GM18505 (cell line): ENCODE measurements around the gene FABP1.

ENCODE experiments used
- ATAC-seq: cut with Tn5 transposase; IDR thresholded peaks from one replicate; pipeline ENCODE4 v1.9.1; 2021; ENCODE audit not compliant: unreplicated experiment
- POLR2A ChIP-seq: IDR thresholded peaks from 4 replicates; pipeline ENCODE4 v1.6.1; 2011; ENCODE audit warnings: borderline replicate concordance; ENCODE audit not compliant: insufficient read depth, insufficient read length; ENCODE audit errors: extremely low read depth

FABP1 gene

GRCh38 chr2:88127888-88128653 is at the start of gene FABP1:
Gene FABP1, minus strand, starts transcription at chr2:88128062. Its CDS starts 45 bp downstream, at chr2:88128017.
- no peak for ATAC-seq
- TF ChIP-seq POLR2A, result no peak

DNA sequence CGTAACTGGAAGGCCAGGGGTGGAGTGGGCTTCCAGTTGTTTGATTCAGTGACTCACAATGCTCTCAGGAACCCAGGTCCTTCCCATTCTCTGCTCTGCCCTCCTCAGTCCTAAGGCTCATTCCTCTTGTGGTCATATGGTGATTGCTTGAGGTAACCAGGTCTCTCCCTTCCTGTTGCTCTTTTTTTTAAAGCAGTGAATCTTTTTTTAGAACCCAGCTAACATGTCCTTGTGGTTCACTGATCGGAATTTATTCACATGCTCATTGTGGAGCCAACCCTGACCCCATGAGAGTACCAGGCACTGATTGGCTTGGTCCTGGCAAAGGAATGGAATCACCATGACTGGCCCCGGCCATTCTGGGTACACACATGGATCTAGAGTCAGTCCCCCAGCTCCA is 49.7 kb upstream of the FABP1 start:
- no peak for TF ChIP-seq POLR2A
- ATAC-seq, result no peak

DNA sequence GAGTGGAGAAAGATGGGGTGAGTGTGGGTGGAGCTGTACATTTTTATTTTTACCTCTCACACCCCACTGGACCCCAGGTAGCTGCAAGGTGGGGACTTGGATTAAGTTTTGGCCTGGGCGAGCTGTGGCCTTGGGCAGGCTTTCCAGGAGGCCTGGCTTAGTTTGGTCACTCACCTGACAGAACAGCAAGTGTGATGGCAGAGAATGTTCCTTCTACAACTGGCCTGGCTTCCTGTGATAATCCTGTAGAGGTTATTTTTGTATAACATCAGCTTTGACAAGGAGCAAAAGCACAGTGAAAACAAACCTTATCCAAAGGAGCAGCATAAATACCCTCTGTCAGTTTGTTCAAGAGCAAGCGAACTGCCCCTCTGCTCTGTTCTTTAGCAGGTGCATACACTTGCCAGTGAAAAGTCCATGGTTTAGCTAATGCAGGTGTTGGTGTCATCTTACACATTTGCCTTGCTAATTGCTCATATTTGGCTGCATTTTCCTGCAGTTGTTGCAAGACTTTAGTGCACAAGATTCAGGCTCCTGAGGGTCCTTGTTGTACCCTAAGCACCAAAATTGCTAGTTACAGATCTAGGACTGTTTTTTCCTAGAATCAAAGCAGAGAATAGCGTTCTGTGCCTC is 48.6 kb upstream of the FABP1 start:
- no peak for TF ChIP-seq POLR2A
- no peak for ATAC-seq

DNA sequence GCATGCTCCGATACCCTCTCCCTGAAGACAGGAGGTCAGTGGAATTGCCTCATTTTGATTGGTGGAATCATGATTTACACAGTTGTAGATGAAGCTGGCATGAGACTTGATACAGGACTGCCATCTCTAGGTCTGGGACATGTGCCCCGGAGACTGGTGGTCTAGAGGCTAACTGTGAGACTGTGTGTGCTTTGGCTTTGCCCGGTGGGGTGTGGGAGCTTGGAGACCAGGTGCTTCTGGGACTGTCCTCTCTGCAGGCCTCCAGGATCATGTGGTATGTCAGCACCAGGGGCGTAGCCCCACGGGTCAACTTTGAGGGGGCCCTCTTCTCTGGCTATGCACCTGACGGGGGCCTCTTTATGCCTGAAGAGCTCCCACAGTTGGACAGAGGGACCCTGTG is 45.0 kb upstream of the FABP1 start:
- TF ChIP-seq POLR2A, result no peak
- no peak for ATAC-seq

- TF ChIP-seq POLR2A, result no peak
- ATAC-seq, result no peak
Measured at GRCh38 chr2:88171966-88172365, 44.1 kb upstream of the FABP1 start.

GRCh38 chr2:88170472-88170892 is 42.6 kb upstream of the FABP1 start:
- TF ChIP-seq POLR2A, result no peak

DNA sequence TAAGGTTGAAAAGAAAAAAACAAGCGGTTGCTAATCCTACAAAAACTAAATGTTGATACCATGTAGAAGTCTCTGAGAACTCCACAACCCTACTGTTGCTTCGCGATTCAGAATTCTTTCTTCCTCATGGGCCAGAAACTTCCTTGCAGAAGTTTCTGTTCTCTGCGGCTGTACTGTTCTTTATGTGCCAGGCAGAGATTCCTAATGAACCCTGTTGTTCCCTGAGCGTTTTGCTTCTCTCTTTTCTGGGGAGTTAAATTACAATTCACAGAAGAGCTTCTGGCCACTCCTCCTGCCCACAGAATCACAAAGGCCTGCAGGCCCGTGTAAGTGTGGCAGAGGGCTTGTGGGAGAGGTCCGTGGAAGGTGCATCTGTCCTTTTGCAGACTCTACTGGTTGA is 40.5 kb upstream of the FABP1 start:
- no peak for TF ChIP-seq POLR2A
- ATAC-seq, result no peak

More at GRCh38 chr2:88170472-88170892, 42.6 kb upstream of the FABP1 start:
- peak; percentile 27 for ATAC-seq

GRCh38 chr2:88167740-88168139 is 39.9 kb upstream of the FABP1 start:
- no peak for TF ChIP-seq POLR2A
- ATAC-seq, result no peak

DNA sequence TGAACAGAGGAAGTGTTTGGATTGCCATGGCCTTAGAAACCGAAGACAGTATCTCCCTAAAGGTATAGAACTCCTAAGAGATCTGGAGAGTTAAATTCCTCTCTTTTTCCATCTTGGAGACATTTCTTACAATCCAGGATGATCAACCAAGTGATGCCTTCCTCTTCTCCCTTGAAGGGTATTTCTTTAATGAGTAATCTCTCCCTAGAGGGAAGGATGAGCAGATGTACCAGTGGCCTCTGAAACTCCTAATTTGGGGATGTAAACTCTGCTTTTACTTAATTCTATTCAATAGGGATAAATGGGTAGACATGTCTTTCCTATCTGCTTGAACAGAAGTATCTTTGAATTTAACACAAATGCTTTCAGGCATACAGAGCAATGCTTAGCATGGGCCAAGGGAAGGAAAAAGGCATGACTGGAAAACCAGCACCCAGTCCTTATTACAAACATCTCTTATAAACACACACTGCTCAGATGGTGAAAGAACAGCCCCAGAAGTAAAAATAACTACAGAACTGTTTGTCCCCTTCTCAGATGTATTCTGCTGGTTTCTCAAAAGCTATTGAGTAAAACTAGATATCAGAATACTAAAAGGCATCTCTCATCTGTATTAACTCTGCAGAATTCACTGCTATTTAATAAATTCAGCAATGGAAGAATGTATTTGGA is 37.6 kb upstream of the FABP1 start:
- TF ChIP-seq POLR2A, result no peak
- no peak for ATAC-seq

- no peak for ATAC-seq
- no peak for TF ChIP-seq POLR2A
Measured at GRCh38 chr2:88161446-88162244, 33.8 kb upstream of the FABP1 start.

DNA sequence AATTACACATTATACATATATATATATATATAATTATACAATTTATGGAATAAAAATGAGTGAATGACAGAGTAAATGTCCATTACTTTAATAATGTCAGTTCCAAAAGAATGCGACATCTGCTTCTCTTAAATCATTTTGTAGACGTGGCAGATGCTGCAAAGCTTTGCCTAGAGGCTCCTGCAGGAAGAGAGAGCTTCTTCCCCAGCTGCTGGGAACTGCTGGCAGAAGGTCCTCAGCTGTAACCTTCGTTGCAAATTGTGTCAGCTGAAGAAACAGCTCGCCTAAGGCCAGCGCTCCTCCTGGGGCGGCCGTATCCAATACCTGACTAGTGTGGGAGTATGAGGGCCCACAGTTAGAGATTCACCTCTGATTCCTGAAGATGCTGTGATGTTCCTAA is 32.7 kb upstream of the FABP1 start:
- ATAC-seq, result no peak

GRCh38 chr2:88159955-88160415 is 32.1 kb upstream of the FABP1 start:
- no peak for ATAC-seq
- no peak for TF ChIP-seq POLR2A

More for the DNA sequence above, 32.7 kb upstream of the FABP1 start:
- no peak for TF ChIP-seq POLR2A

DNA sequence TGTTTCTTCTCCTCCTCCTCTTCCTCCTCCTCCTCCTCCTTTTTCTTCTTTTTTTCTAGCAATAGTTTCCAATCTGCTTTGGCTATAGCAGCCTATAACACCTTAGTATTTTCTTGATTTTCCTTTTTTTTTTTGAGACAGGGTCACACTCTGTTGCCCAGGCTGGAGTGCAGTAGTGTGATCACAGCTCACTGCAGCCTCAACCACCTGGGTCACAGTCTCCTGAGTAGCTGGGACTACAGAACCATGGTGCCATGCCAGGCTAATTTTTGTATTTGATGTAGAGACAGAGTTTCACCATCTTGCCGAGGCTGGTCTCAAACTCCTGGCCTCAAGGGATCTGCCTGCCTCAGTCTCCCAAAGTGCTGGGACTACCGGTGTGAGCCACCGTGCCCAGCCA is 31.6 kb upstream of the FABP1 start:
- no peak for ATAC-seq
- TF ChIP-seq POLR2A, result no peak
